ENCODE data around the gene ANKMY1.
A peak's percentile ranks its signal among the peaks of the same experiment; 100 is the strongest.
"Not testable (repeated sequence)": the region's sequence is repeated elsewhere in the genome, so short reads cannot be mapped to it uniquely, and the experiment has no call there.

Gene ANKMY1

GRCh38 chr2:240497082-240497481 is 60.7 kb downstream of the ANKMY1 start:
- peak; percentile 39 for TF ChIP-seq CTCF (IDR thresholded peaks at IDR 0.05; ENCODE audit: control insufficient read depth, insufficient read depth, low read depth, low read length, missing control alignments)
- not testable (repeated sequence) for DNase-seq (ENCODE audit: low read depth)

GRCh38 chr2:240494942-240495341 is 62.8 kb downstream of the ANKMY1 start:
- DNase-seq (ENCODE audit: low read depth); H3K4me3 ChIP-seq (ENCODE audit: control insufficient read depth, low read depth, low read length): not testable (repeated sequence)
- peak; percentile 50 for TF ChIP-seq CTCF (IDR thresholded peaks at IDR 0.05; ENCODE audit: control insufficient read depth, insufficient read depth, low read depth, low read length, missing control alignments)

More at GRCh38 chr2:240497082-240497481, 60.7 kb downstream of the ANKMY1 start:
- not testable (repeated sequence) for H3K4me3 ChIP-seq (ENCODE audit: control insufficient read depth, low read depth, low read length)

GRCh38 chr2:240494194-240494793 is 63.5 kb downstream of the ANKMY1 start:
- no peak for DNase-seq (ENCODE audit: low read depth)
- no peak for TF ChIP-seq CTCF (IDR thresholded peaks at IDR 0.05; ENCODE audit: control insufficient read depth, insufficient read depth, low read depth, low read length, missing control alignments)
- H3K4me3 ChIP-seq (ENCODE audit: control insufficient read depth, low read depth, low read length) = no peak overlapping the region

- no peak for TF ChIP-seq CTCF (IDR thresholded peaks at IDR 0.05; ENCODE audit: control insufficient read depth, insufficient read depth, low read depth, low read length, missing control alignments)
Observed at GRCh38 chr2:240491483-240491882, 66.3 kb downstream of the ANKMY1 start.

GRCh38 chr2:240482141-240482540 is 75.6 kb downstream of the ANKMY1 start:
- no peak overlapping the region for H3K4me3 ChIP-seq (ENCODE audit: control insufficient read depth, low read depth, low read length)
- TF ChIP-seq CTCF (IDR thresholded peaks at IDR 0.05; ENCODE audit: control insufficient read depth, insufficient read depth, low read depth, low read length, missing control alignments) = no peak
- DNase-seq (ENCODE audit: low read depth) = no peak

More at GRCh38 chr2:240491483-240491882, 66.3 kb downstream of the ANKMY1 start:
- no peak for DNase-seq (ENCODE audit: low read depth)
- no peak overlapping the region for H3K4me3 ChIP-seq (ENCODE audit: control insufficient read depth, low read depth, low read length)

GRCh38 chr2:240481720-240482119 is 76.1 kb downstream of the ANKMY1 start:
- DNase-seq (ENCODE audit: low read depth) = no peak
- no peak for TF ChIP-seq CTCF (IDR thresholded peaks at IDR 0.05; ENCODE audit: control insufficient read depth, insufficient read depth, low read depth, low read length, missing control alignments)
- H3K4me3 ChIP-seq (ENCODE audit: control insufficient read depth, low read depth, low read length) = no peak overlapping the region

Measured in AG09309 (cell line).